ENCODE results near the gene ASB18.
A peak's percentile ranks its signal among the peaks of the same experiment; 100 is the strongest.

Gene ASB18

GRCh38 chr2:236168110-236169080 lies 95.8 kb downstream of the ASB18 start, which contains the start of gene GBX2:
Gene GBX2, minus strand, starts transcription at chr2:236168386. Its CDS starts 415 bp downstream, at chr2:236167971.
- TF ChIP-seq CTCF (IDR thresholded peaks at IDR 0.05; ENCODE audit: low read depth, low read length), result no peak
- Histone ChIP-seq H3K27me3 (peaks cover 100% of the 10 kb centered on the region), H3K4me3 (ENCODE audit: low read depth, low read length) (peak within 1 kb of the TSS; percentile 15; the same call in 1 of the 2 replicates), H3K36me3 (no peaks in the 10 kb centered on the region), H3K9me3 (peaks cover 4% of the 10 kb centered on the region; the same call in 1 of the 2 replicates), H3K4me1 (no peaks in the 10 kb centered on the region; the same call in 1 of the 2 replicates)
- DNase-seq, result peak; percentile 68

GRCh38 chr2:236167297-236168109 lies 96.7 kb downstream of the ASB18 start:
- no peaks in the 10 kb centered on the region for H3K36me3 ChIP-seq
- peak; percentile 19; the same call in 1 of the 2 replicates for TF ChIP-seq CTCF (IDR thresholded peaks at IDR 0.05; ENCODE audit: low read depth, low read length)
- peaks cover 4% of the 10 kb centered on the region; the same call in 1 of the 2 replicates for H3K9me3 ChIP-seq
- H3K27me3 ChIP-seq, result peaks cover 100% of the 10 kb centered on the region
- no peaks in the 10 kb centered on the region; the same call in 1 of the 2 replicates for H3K4me1 ChIP-seq
- H3K4me3 ChIP-seq (ENCODE audit: low read depth, low read length), result peak overlapping the region; percentile 15; the same call in 1 of the 2 replicates
- DNase-seq, result peak; percentile 49

GRCh38 chr2:236166796-236167296 lies 97.4 kb downstream of the ASB18 start:
- Histone ChIP-seq H3K36me3 (no peaks in the 10 kb centered on the region), H3K4me1 (no peaks in the 10 kb centered on the region; the same call in 1 of the 2 replicates), H3K27me3 (peaks cover 98% of the 10 kb centered on the region), H3K9me3 (peaks cover 4% of the 10 kb centered on the region; the same call in 1 of the 2 replicates), H3K4me3 (ENCODE audit: low read depth, low read length) (peak overlapping the region; percentile 33)
- no peak for DNase-seq
- no peak for TF ChIP-seq CTCF (IDR thresholded peaks at IDR 0.05; ENCODE audit: low read depth, low read length)

- H3K4me3 ChIP-seq (ENCODE audit: low read depth, low read length), result peak overlapping the region; percentile 33
- H3K36me3 ChIP-seq, result no peaks in the 10 kb centered on the region
- DNase-seq, result no peak
- peaks cover 4% of the 10 kb centered on the region; the same call in 1 of the 2 replicates for H3K9me3 ChIP-seq
- no peak for TF ChIP-seq CTCF (IDR thresholded peaks at IDR 0.05; ENCODE audit: low read depth, low read length)
- no peaks in the 10 kb centered on the region; the same call in 1 of the 2 replicates for H3K4me1 ChIP-seq
- H3K27me3 ChIP-seq, result peaks cover 95% of the 10 kb centered on the region
Observed at GRCh38 chr2:236165842-236166795, 98.1 kb downstream of the ASB18 start.
